Measurements from ENCODE around the gene STAC2. TPM values are rescaled to one million over a fixed set of nuclear protein-coding genes. Genes with fewer than 3 reads are reported as not detected.

STAC2 gene
- total RNA-seq, 3 donors from 2014 or later: 0.17 to 0.79 TPM; not detected in 1

DNA sequence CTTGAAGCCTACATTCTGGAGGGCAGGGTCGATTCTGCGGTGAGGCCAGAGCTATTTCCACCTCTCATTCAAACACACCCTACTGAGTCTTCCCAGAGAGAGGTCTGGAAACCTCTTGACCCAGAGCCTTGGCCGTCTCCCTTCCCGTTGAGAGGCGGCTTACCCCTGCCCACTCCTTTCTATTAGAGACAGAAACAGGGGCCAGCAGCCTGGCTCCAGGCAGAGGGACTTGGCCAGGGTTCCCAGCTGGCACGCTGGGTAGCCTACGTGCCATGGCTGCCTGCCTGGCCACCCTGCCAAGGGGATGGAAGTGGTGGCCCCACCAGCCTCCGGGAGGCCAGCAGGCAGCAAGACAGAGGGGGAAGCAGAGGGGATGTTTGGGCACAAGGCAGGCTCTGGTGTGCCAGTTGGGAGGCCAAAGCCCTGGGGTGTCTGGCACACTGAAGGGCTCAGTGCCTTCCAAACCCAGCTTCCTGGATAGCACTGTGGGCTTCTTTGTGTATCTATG lies 6.0 kb downstream of the STAC2 start:
- intact Hi-C loops (cut with DNase I, micrococcal nuclease): no loop called here
- DNase-seq (peak in 1 of 3 donors; percentile 21), ATAC-seq (no peak)
- Histone ChIP-seq H3K9me3 (no peaks in the 10 kb centered on the region), H3K4me3 (no peak overlapping the region), H3K4me1 (ENCODE audit: low read depth) (no peaks in the 10 kb centered on the region), H3K36me3 (ENCODE audit: low read depth) (no peaks in the 10 kb centered on the region)
- TF ChIP-seq, protein P1, sequence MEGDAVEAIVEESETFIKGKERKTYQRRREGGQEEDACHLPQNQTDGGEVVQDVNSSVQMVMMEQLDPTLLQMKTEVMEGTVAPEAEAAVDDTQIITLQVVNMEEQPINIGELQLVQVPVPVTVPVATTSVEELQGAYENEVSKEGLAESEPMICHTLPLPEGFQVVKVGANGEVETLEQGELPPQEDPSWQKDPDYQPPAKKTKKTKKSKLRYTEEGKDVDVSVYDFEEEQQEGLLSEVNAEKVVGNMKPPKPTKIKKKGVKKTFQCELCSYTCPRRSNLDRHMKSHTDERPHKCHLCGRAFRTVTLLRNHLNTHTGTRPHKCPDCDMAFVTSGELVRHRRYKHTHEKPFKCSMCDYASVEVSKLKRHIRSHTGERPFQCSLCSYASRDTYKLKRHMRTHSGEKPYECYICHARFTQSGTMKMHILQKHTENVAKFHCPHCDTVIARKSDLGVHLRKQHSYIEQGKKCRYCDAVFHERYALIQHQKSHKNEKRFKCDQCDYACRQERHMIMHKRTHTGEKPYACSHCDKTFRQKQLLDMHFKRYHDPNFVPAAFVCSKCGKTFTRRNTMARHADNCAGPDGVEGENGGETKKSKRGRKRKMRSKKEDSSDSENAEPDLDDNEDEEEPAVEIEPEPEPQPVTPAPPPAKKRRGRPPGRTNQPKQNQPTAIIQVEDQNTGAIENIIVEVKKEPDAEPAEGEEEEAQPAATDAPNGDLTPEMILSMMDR (IDR thresholded peaks at IDR 0.05): no peak

DNA sequence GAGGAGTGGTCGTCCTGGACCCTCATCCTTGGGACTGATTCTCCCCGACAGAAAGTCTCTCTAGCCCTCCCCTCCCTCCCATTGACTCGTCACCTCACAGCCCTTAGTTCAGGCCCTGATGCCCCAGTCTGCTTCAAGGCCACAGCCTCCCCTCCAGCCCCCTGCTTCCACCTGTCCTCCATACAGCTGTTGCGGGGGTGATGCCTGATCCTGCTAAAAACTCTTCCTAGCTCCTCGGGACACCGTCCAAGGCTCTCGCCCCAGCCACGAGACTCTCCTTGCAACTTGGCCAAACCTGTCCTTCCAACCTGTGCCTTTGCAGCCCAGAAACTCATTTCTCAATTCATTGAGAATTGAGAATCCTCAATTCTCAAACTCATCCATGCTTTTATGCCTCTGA lies 6.8 kb downstream of the STAC2 start:
- Histone ChIP-seq H3K36me3 (ENCODE audit: low read depth) (no peaks in the 10 kb centered on the region), H3K4me1 (ENCODE audit: low read depth) (no peaks in the 10 kb centered on the region), H3K4me3 (no peak overlapping the region), H3K9me3 (no peaks in the 10 kb centered on the region)
- intact Hi-C loops (cut with DNase I, micrococcal nuclease): no loop called here
- DNase-seq (no peak), ATAC-seq (no peak)
- TF ChIP-seq, protein P1 (IDR thresholded peaks at IDR 0.05): no peak

DNA sequence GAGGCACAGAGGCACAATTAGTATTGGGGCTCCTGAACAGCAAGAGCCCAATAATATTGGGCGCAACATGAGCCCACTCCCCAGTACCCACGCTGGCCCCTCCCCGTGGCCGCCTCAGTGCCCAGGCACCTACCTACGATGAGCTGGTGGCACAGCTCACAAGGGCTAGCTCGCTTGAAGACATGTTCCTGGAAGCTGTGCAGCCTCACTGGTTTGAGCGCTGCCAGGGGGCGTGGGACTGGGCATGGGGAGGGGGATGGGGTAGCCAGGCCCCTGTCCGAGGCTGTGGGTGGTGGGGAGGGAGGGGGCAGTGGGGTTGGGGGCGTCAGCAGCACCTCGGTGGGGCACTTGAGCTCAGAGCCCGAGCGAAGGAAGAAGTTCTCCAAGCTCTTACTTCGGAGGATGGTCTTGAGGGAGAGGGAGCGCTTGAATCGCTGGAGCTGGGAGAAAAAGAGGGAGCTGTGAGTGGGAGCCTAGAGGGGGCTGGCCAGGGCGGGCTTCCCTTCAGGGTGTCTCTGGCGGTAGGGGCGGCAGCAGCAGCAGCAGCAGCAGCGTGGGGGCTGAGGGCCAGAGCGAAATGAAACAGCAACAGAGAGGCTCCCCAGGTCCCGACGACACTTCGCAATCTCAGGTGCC lies 7.9 kb downstream of the STAC2 start:
- TF ChIP-seq, protein P1 (IDR thresholded peaks at IDR 0.05): no peak
- intact Hi-C loops (cut with DNase I, micrococcal nuclease): no loop called here
- Histone ChIP-seq H3K4me1 (ENCODE audit: low read depth) (no peaks in the 10 kb centered on the region), H3K9me3 (no peaks in the 10 kb centered on the region), H3K4me3 (no peak overlapping the region), H3K36me3 (ENCODE audit: low read depth) (no peaks in the 10 kb centered on the region)
- no peak for ATAC-seq
- DNase-seq: peak in 1 of 3 donors; percentile 22

DNA sequence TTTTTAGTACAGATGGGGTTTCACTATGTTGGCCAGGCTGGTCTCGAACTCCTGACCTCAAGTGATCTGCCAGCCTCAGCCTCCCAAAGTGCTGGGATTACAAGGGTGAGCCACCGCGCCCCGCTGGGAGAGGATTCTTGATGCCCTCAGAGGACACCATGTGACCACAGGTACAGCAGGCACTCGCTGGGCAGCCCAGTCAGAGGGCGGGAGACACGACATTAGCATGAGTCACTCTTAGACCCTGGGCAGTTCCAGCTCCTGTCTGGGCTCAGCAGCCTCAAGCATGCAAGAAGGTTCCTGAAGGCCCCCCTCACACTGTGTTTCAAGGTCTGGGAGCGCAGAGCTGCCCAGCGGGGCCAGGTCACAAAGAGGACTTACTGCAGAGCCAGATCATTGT lies 11.9 kb downstream of the STAC2 start:
- H3K4me1 ChIP-seq (ENCODE audit: low read depth): peaks cover 15% of the 10 kb centered on the region
- ATAC-seq (peak; percentile 20), DNase-seq (peak in 1 of 3 donors; percentile 42)
- H3K4me3 ChIP-seq: no peak overlapping the region
- TF ChIP-seq, protein P1 (IDR thresholded peaks at IDR 0.05): no peak
- intact Hi-C loops (cut with DNase I, micrococcal nuclease): no loop called here
- no peaks in the 10 kb centered on the region for H3K9me3 ChIP-seq
- no peaks in the 10 kb centered on the region for H3K36me3 ChIP-seq (ENCODE audit: low read depth)

DNA sequence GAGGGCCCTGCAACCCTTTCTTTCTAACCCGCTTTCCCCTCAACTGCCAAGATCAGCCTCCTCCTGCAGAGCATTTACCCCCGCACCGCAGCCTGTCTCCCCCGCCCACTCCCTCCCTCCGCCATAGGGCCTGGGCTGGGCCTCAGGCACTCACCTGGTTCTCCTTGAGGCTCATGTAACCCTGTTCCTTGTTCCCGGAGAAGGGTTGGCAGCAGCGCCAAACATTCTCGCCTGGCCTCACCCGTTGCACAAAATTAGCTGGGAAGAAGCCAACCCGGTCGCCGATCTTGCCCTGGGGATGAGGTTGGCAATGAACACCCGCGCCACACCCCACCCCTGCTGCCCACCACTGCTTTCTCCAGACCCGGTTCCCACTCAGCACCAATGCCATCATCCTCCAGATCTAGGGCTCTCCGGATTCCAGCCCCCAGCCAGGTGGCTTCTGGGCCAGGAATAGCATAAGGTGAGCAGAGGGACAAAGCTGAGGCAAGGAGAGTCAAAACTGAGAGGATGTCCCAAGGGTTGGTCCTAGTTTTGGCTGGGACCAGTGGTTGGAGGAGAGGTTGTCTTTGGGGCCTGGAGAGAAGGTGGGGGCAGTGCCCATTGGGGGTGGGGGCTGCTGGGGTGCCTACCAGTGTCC lies 12.8 kb downstream of the STAC2 start:
- TF ChIP-seq, protein P1 (IDR thresholded peaks at IDR 0.05): no peak
- no peak overlapping the region for H3K4me3 ChIP-seq
- ATAC-seq: peak; percentile 47
- H3K4me1 ChIP-seq (ENCODE audit: low read depth): peaks cover 16% of the 10 kb centered on the region
- intact Hi-C loops (cut with DNase I, micrococcal nuclease): no loop called here
- DNase-seq: peak in 1 of 3 donors; percentile 24
- H3K36me3 ChIP-seq (ENCODE audit: low read depth): no peaks in the 10 kb centered on the region
- no peaks in the 10 kb centered on the region for H3K9me3 ChIP-seq
